Ishikawa (cell line): ENCODE results near the gene CIC.

ENCODE experiments used
- CEBPB ChIP-seq: IDR thresholded peaks from 2 replicates; pipeline ENCODE4 v1.6.1; 2012
- CREB1 ChIP-seq: IDR thresholded peaks from 2 replicates; pipeline ENCODE4 v1.6.1; 2012; ENCODE audit warnings: low read depth
- EGR1 ChIP-seq: IDR thresholded peaks from 2 replicates; pipeline ENCODE4 v1.6.1; 2012
- EP300 ChIP-seq: IDR thresholded peaks from 2 replicates; pipeline ENCODE4 v1.6.1; 2012; ENCODE audit warnings: borderline replicate concordance
- FOXM1 ChIP-seq: IDR thresholded peaks from 2 replicates; pipeline ENCODE4 v1.6.1; 2012; ENCODE audit warnings: low read depth, borderline replicate concordance
- MAX ChIP-seq: IDR thresholded peaks from 2 replicates; pipeline ENCODE4 v1.6.1; 2012
- NFIC ChIP-seq: IDR thresholded peaks from 2 replicates; pipeline ENCODE4 v1.6.1; 2012
- RAD21 ChIP-seq: IDR thresholded peaks from 2 replicates; pipeline ENCODE4 v1.6.1; 2012; ENCODE audit warnings: low read depth
- REST ChIP-seq: IDR thresholded peaks from 2 replicates; pipeline ENCODE4 v1.6.1; 2012; ENCODE audit warnings: low read depth, mild to moderate bottlenecking
- TAF1 ChIP-seq: IDR thresholded peaks from 2 replicates; pipeline ENCODE4 v1.6.1; 2012; ENCODE audit warnings: low read depth, mild to moderate bottlenecking
- TCF12 ChIP-seq: IDR thresholded peaks from 2 replicates; pipeline ENCODE4 v1.6.1; 2012; ENCODE audit warnings: low read depth
- TEAD4 ChIP-seq: IDR thresholded peaks from 2 replicates; pipeline ENCODE4 v1.6.1; 2012
- USF1 ChIP-seq: IDR thresholded peaks from 2 replicates; pipeline ENCODE4 v1.6.1; 2012
- YY1 ChIP-seq: IDR thresholded peaks from 2 replicates; pipeline ENCODE4 v1.6.1; 2012; ENCODE audit warnings: low read depth
- ZBTB7A ChIP-seq: IDR thresholded peaks from 2 replicates; pipeline ENCODE4 v1.6.1; 2012; ENCODE audit warnings: low read depth

CIC gene

GRCh38 chr19:42333018-42333417, 64.0 kb downstream of the CIC start:
- no peak for TF ChIP-seq CREB1
- TF ChIP-seq FOXM1 = no peak
- no peak for TF ChIP-seq REST
- TF ChIP-seq EGR1 = no peak
- no peak for TF ChIP-seq EP300
- TF ChIP-seq USF1 = no peak
- TF ChIP-seq MAX = no peak
- TF ChIP-seq ZBTB7A = no peak
- no peak for TF ChIP-seq TAF1
- no peak for TF ChIP-seq TEAD4
- no peak for TF ChIP-seq CEBPB
- no peak for TF ChIP-seq TCF12
- no peak for TF ChIP-seq RAD21
- no peak for TF ChIP-seq NFIC
- no peak for TF ChIP-seq YY1

- TF ChIP-seq TCF12 = no peak
- no peak for TF ChIP-seq REST
- no peak for TF ChIP-seq CREB1
- no peak for TF ChIP-seq EP300
- TF ChIP-seq TAF1 = no peak
- TF ChIP-seq RAD21 = no peak
- no peak for TF ChIP-seq FOXM1
- TF ChIP-seq USF1 = no peak
- TF ChIP-seq EGR1 = no peak
- no peak for TF ChIP-seq CEBPB
- TF ChIP-seq NFIC = no peak
- no peak for TF ChIP-seq MAX
- no peak for TF ChIP-seq ZBTB7A
- TF ChIP-seq TEAD4 = no peak
- no peak for TF ChIP-seq YY1
Observed at GRCh38 chr19:42333975-42334696, 65.1 kb downstream of the CIC start.

GRCh38 chr19:42334697-42335373, 65.8 kb downstream of the CIC start:
- TF ChIP-seq CEBPB (no peak), REST (no peak), TEAD4 (no peak), MAX (no peak), TAF1 (no peak), EGR1 (no peak), USF1 (no peak), YY1 (no peak), EP300 (no peak), NFIC (no peak), CREB1 (no peak), RAD21 (no peak), FOXM1 (no peak)
